Nephron progenitor cell (in vitro differentiated cells): ENCODE results near the gene NAALADL2.

ENCODE experiments used
- DNase-seq: peaks from one replicate; pipeline ENCODE4 v3.0.0; 2021
- H3K27ac Mint-ChIP-seq: 2 replicates; pipeline ENCODE4 v1.8.0; 2021; ENCODE audit warnings: mild to moderate bottlenecking, moderate library complexity, mixed read lengths
- H3K27me3 Mint-ChIP-seq: 2 replicates; pipeline ENCODE4 v1.8.0; 2021; ENCODE audit warnings: mild to moderate bottlenecking, low read depth, mixed read lengths; ENCODE audit not compliant: poor library complexity
- H3K36me3 Mint-ChIP-seq: 2 replicates; pipeline ENCODE4 v1.8.0; 2021; ENCODE audit warnings: low read depth, mixed read lengths
- H3K4me1 Mint-ChIP-seq: 2 replicates; pipeline ENCODE4 v1.8.0; 2021; ENCODE audit warnings: mixed read lengths
- H3K4me3 Mint-ChIP-seq: 2 replicates; pipeline ENCODE4 v1.8.0; 2021; ENCODE audit warnings: mild to moderate bottlenecking, moderate library complexity, mixed read lengths
- H3K9me3 Mint-ChIP-seq: 2 replicates; pipeline ENCODE4 v1.8.0; 2021; ENCODE audit warnings: mild to moderate bottlenecking, moderate library complexity, mixed read lengths
- TF ChIP-seq, protein P1 (sequence below): fragments of 200-600 bp; sonication (generic); IDR thresholded peaks from 2 replicates; pipeline ENCODE4 v1.5.0; 2021; ENCODE audit warnings: antibody characterized with exemption

Gene NAALADL2

DNA sequence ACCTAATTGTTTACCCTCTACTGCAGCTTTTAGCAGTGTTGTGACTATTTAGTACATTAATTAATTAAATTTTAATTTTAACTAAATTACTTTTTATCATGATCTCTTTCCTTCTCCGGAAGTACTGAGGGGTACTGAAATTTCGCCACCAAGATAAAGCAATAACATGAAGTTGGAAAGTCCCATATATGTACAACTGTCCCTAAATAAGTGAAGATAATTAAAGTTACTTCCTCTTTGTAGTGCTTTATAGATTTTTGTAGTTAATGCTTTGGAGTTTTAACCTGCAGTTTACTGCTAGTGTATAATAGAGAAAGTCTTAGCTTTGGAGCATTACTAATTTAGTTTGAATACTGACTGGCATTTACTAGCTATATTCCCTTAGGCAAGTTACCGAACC is 325.3 kb downstream of the NAALADL2 start:
- DNase-seq = no peak
- Mint-ChIP-seq H3K36me3 (no peaks in the 10 kb centered on the region), H3K9me3 (no peaks in the 10 kb centered on the region), H3K4me1 (no peaks in the 10 kb centered on the region), H3K27ac (no peak overlapping the region), H3K27me3 (no peaks in the 10 kb centered on the region), H3K4me3 (no peak overlapping the region)
- TF ChIP-seq, protein P1, sequence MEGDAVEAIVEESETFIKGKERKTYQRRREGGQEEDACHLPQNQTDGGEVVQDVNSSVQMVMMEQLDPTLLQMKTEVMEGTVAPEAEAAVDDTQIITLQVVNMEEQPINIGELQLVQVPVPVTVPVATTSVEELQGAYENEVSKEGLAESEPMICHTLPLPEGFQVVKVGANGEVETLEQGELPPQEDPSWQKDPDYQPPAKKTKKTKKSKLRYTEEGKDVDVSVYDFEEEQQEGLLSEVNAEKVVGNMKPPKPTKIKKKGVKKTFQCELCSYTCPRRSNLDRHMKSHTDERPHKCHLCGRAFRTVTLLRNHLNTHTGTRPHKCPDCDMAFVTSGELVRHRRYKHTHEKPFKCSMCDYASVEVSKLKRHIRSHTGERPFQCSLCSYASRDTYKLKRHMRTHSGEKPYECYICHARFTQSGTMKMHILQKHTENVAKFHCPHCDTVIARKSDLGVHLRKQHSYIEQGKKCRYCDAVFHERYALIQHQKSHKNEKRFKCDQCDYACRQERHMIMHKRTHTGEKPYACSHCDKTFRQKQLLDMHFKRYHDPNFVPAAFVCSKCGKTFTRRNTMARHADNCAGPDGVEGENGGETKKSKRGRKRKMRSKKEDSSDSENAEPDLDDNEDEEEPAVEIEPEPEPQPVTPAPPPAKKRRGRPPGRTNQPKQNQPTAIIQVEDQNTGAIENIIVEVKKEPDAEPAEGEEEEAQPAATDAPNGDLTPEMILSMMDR = no peak

DNA sequence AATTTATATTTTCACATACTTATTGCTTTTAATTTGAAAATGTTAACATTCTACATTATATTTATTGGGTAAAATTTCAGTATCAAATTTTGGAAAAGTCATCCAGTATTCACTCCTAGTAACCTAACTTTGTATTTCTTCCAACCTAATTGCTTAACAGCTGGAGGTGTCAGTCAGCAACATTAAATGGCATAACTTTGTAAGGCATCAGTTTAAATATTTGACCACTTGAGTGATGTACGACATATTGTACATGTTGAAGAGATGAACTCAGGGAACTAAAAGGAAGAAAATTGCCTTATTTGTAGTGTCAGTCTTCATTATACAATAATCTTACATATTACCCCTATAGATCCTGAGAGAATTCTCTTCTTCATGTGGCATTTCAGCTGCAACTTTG is 326.8 kb downstream of the NAALADL2 start:
- no peak overlapping the region for H3K4me3 Mint-ChIP-seq
- no peaks in the 10 kb centered on the region for H3K27me3 Mint-ChIP-seq
- peaks cover 4% of the 10 kb centered on the region for H3K9me3 Mint-ChIP-seq
- no peaks in the 10 kb centered on the region for H3K36me3 Mint-ChIP-seq
- no peaks in the 10 kb centered on the region for H3K4me1 Mint-ChIP-seq
- TF ChIP-seq, protein P1 = no peak
- no peak overlapping the region for H3K27ac Mint-ChIP-seq
- DNase-seq = no peak

DNA sequence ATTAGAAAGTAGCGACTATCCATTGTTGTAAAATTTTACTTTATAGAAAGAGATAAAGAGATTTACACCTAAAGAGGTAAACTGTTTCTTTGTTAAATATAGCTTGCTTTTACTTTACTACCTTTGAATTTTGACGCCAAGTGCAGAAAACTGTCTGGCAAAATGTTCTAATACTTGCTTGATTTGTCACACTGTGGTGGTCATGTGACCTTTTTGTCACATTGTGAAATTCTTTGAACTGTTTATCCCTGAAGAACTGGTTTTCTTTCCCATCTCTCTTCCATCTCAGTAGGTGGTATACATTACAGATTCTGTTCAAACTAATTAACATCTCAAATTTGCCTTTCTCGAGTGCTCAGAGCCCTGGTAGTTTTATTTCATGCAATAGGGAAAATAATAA is 327.4 kb downstream of the NAALADL2 start:
- Mint-ChIP-seq H3K27me3 (no peaks in the 10 kb centered on the region), H3K36me3 (no peaks in the 10 kb centered on the region), H3K4me1 (no peaks in the 10 kb centered on the region), H3K27ac (no peak overlapping the region), H3K9me3 (peaks cover 4% of the 10 kb centered on the region), H3K4me3 (no peak overlapping the region)
- no peak for DNase-seq
- TF ChIP-seq, protein P1 = no peak

DNA sequence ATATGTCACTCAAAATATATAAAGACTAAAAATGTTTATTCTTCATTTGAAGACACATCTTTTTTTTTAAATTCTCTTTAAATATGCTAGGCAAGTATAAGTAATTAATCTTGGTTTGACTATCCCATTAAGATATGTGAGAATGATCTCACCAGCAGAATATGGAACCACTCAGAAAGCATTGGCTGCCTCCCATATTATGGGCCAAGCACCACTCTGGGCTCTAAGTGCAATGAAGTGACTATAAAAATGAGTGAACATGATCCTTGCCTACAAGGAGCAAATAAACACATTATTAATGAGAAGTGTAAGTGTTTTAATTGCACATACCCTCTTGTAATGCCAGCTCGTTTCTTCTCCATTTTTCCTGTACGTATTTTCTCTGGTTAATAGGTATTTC is 328.5 kb downstream of the NAALADL2 start:
- TF ChIP-seq, protein P1 = no peak
- Mint-ChIP-seq H3K27ac (no peak overlapping the region), H3K4me3 (no peak overlapping the region), H3K4me1 (no peaks in the 10 kb centered on the region), H3K36me3 (no peaks in the 10 kb centered on the region), H3K9me3 (peaks cover 4% of the 10 kb centered on the region), H3K27me3 (no peaks in the 10 kb centered on the region)
- DNase-seq = no peak

DNA sequence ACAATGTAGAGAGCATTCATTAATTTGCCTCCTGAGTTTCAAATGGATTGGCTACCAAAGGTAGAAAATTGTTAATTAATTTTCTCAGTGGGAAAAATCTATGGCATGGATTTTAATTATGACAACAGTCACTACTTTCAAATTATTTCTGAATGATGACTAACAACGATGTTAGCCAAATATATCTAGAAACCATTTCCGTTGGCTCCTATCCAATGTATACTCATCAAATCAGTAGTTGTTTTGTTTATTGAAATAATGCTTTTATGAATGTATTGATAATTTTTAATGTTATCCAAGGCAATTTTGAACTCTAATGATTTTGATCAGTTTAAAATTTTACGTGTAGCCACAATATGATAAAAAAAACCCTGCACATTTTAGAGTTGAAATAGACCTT is 333.4 kb downstream of the NAALADL2 start:
- Mint-ChIP-seq H3K4me3 (no peak overlapping the region), H3K9me3 (peaks cover 4% of the 10 kb centered on the region), H3K27ac (no peak overlapping the region), H3K4me1 (no peaks in the 10 kb centered on the region), H3K36me3 (no peaks in the 10 kb centered on the region), H3K27me3 (no peaks in the 10 kb centered on the region)
- TF ChIP-seq, protein P1 = no peak
- no peak for DNase-seq

DNA sequence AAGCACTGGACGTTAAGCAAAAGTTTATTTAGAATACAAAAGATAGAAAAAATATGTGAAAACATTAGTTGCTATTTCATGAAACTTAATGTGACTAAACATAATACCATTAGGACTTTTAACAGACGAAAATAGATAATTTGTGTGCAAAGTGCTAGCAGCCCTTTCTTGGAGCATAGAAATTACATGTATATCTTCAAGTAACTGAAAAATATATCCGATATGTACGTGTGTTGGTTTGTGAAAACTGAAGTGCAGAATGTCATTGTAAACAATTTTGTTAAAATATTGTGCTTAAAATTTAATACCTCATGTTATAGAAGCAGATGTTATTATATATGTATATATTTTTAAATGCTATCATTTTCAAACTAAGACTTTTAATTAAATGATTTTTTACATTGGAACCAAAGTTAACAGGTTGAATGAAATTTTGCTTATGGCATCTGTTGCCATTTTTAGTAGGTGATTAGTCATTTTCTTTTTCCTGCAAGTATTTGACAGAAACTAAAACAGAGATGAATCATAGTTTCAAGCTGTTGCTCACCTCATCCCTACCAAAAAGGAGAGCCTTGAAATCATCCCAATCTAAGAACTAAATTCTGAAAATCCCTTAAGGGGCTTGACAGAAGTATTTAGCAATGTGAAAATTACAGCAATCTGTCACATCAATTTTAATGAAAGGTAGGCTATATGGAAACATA is 334.8 kb downstream of the NAALADL2 start:
- no peak for DNase-seq
- no peaks in the 10 kb centered on the region for H3K4me1 Mint-ChIP-seq
- H3K27me3 Mint-ChIP-seq = no peaks in the 10 kb centered on the region
- H3K9me3 Mint-ChIP-seq = peaks cover 4% of the 10 kb centered on the region
- no peak overlapping the region for H3K4me3 Mint-ChIP-seq
- no peak overlapping the region for H3K27ac Mint-ChIP-seq
- TF ChIP-seq, protein P1 = no peak
- H3K36me3 Mint-ChIP-seq = no peaks in the 10 kb centered on the region
